Sigmoid colon (tissue), 7 donors: Measurements from ENCODE around the gene GLS. TPM values are rescaled to one million over a fixed set of nuclear protein-coding genes. Genes with fewer than 3 reads are reported as not detected.

Source experiments
- DNase-seq: peaks from one replicate; pipeline ENCODE4 v3.0.0-alpha.2; 2019
- H3K27ac ChIP-seq, 4 donors: fragments of 200-600 bp; sonication (generic); one replicate each; pipeline ENCODE4 v1.5.1; 2016 to 2019; ENCODE audit warnings: mild to moderate bottlenecking in 1 of 4
- H3K27me3 ChIP-seq, 3 donors: fragments of 200-600 bp; sonication (generic); one replicate each; pipeline ENCODE4 v1.5.1; 2019; ENCODE audit warnings: mild to moderate bottlenecking in 1 of 3
- H3K36me3 ChIP-seq, 4 donors: fragments of 200-600 bp; sonication (generic); one replicate each; pipeline ENCODE4 v1.5.1; 2016 to 2019
- H3K4me1 ChIP-seq, 4 donors: fragments of 200-600 bp; sonication (generic); one replicate each; pipeline ENCODE4 v1.5.1; 2017 to 2019
- H3K4me3 ChIP-seq, 4 donors: fragments of 200-600 bp; sonication (generic); one replicate each; pipeline ENCODE4 v1.5.1; 2017 to 2019; ENCODE audit warnings: mild to moderate bottlenecking in 2 of 4, moderate library complexity in 1 of 4
- H3K9me3 ChIP-seq, 4 donors: fragments of 200-600 bp in 3 of 4; sonication (generic) in 3 of 4; one replicate each; pipeline versions ENCODE4 v1.5.1 to v1.6.1; 2013 to 2019
- CTCF ChIP-seq, 4 experiments: fragments of 450-650 bp in 3 of 4; fragments of 200-600 bp in 1 of 4; IDR thresholded peaks; one replicate each; pipeline ENCODE4 v1.5.1; 2016 to 2019; ENCODE audit warnings: antibody characterized with exemption in 4 of 4, mild to moderate bottlenecking in 3 of 4, moderate library complexity in 2 of 4
- EP300 ChIP-seq, 4 donors: sonication (generic); formaldehyde crosslinking; IDR thresholded peaks; one replicate each; pipeline ENCODE4 v1.6.1; 2017; ENCODE audit warnings: antibody characterized with exemption in 4 of 4
- POLR2A ChIP-seq, 2 donors: fragments of 450-650 bp; IDR thresholded peaks; one replicate each; pipeline ENCODE4 v1.6.1; 2016; ENCODE audit warnings: antibody characterized with exemption in 2 of 2, mild to moderate bottlenecking in 2 of 2, moderate library complexity in 2 of 2
- POLR2AphosphoS5 ChIP-seq, 4 donors: sonication (generic); formaldehyde crosslinking; IDR thresholded peaks; one replicate each; pipeline ENCODE4 v1.6.1; 2017; ENCODE audit warnings: antibody characterized with exemption in 4 of 4
- WGBS, 2 donors: extraction: QIAGEN DNeasy Blood & Tissue Kit; methylation state at CpG; one replicate each; pipeline ENCODE4 v1.1.7; 2013; 5-methylcytosine and 5-hydroxymethylcytosine counted together
- intact Hi-C: fragments of 100-400 bp; cut with DNase I; formaldehyde crosslinking; loops from one replicate; pipeline ENCODE4 v1.15.1; 2023
- polyA plus RNA-seq, 3 donors: library from polyadenylated mRNA; stranded (reverse); fragments of 200-250 nt; gene quantifications; one replicate each; pipeline ENCODE4 v1.2.3, GENCODE V29; 2013
- total RNA-seq, 4 donors: library from RNA; depleted of rRNA; stranded (reverse); fragments of >200 nt; gene quantifications; one replicate each; pipeline ENCODE4 v1.1.0, GENCODE V29; 2016
- donor health status: healthy with polysubstance abuse.
- donor health status: Bipolar disorder and iron deficiency.
- donor health status: healthy.

The GLS gene
- total and polyA plus RNA-seq, 7 donors = 15.0 to 139 (median 87.1) TPM

GRCh38 chr2:190927301-190927700 lies 46.7 kb downstream of the GLS start:
- H3K4me1 ChIP-seq = peaks cover 0 to 1% (median 0%) of the 10 kb centered on the region in 4 donors
- H3K27ac ChIP-seq = no peak overlapping the region
- no peaks in the 10 kb centered on the region for H3K9me3 ChIP-seq
- no peak for DNase-seq
- H3K4me3 ChIP-seq = no peak overlapping the region
- no peaks in the 10 kb centered on the region for H3K27me3 ChIP-seq
- intact Hi-C loops = no loop called here
- TF ChIP-seq POLR2A (IDR thresholded peaks at IDR 0.05) = no peak
- TF ChIP-seq CTCF (IDR thresholded peaks at IDR 0.05) = no peak
- TF ChIP-seq EP300 (IDR thresholded peaks at IDR 0.05) = no peak
- TF ChIP-seq POLR2AphosphoS5 (IDR thresholded peaks at IDR 0.05) = no peak
- 28 to 82% methylated on average over 2 of the region's 2 CpGs for WGBS, 2 donors
- H3K36me3 ChIP-seq = peaks cover 0 to 88% (median 0%) of the 10 kb centered on the region in 4 donors

- H3K4me3 ChIP-seq = no peak overlapping the region
- TF ChIP-seq POLR2A (IDR thresholded peaks at IDR 0.05) (no peak), CTCF (IDR thresholded peaks at IDR 0.05) (no peak)
- H3K27ac ChIP-seq = no peak overlapping the region
- H3K27me3 ChIP-seq = no peaks in the 10 kb centered on the region
- no peaks in the 10 kb centered on the region for H3K9me3 ChIP-seq
- DNase-seq = no peak
- 95 to 98% methylated on average over 7 of the region's 7 CpGs for WGBS, 2 donors
- intact Hi-C loops = no loop called here
- peaks cover 0 to 7% (median 0%) of the 10 kb centered on the region in 4 donors for H3K4me1 ChIP-seq
- peaks cover 0 to 79% (median 0%) of the 10 kb centered on the region in 4 donors for H3K36me3 ChIP-seq
Measured at GRCh38 chr2:190929919-190930318, 49.3 kb downstream of the GLS start.

- no peak overlapping the region for H3K27ac ChIP-seq
- intact Hi-C loops = no loop called here
- 96% methylated on average over 3 of the region's 3 CpGs for whole genome bisulfite sequencing, 2 donors
Measured at GRCh38 chr2:190930411-190930810, 49.8 kb downstream of the GLS start.

GRCh38 chr2:190932514-190932913 lies 51.9 kb downstream of the GLS start:
- Histone ChIP-seq H3K36me3 (peaks cover 0 to 63% (median 0%) of the 10 kb centered on the region in 4 donors), H3K4me3 (no peak overlapping the region), H3K27ac (no peak overlapping the region), H3K4me1 (peaks cover 0 to 7% (median 0%) of the 10 kb centered on the region in 4 donors), H3K27me3 (no peaks in the 10 kb centered on the region), H3K9me3 (no peaks in the 10 kb centered on the region)
- TF ChIP-seq POLR2AphosphoS5 (IDR thresholded peaks at IDR 0.05) = no peak
- TF ChIP-seq EP300 (IDR thresholded peaks at IDR 0.05) = no peak
- TF ChIP-seq CTCF (IDR thresholded peaks at IDR 0.05) = no peak
- TF ChIP-seq POLR2A (IDR thresholded peaks at IDR 0.05) = no peak
- WGBS, 2 donors = 82 to 92% methylated on average over 1 of the region's 1 CpG
- intact Hi-C loops = no loop called here
- no peak for DNase-seq

More at GRCh38 chr2:190930411-190930810, 49.8 kb downstream of the GLS start:
- TF ChIP-seq CTCF (IDR thresholded peaks at IDR 0.05) = no peak
- no peak for TF ChIP-seq EP300 (IDR thresholded peaks at IDR 0.05)
- no peak for TF ChIP-seq POLR2AphosphoS5 (IDR thresholded peaks at IDR 0.05)
- TF ChIP-seq POLR2A (IDR thresholded peaks at IDR 0.05) = no peak
- H3K4me1 ChIP-seq = peaks cover 0 to 7% (median 0%) of the 10 kb centered on the region in 4 donors
- no peaks in the 10 kb centered on the region for H3K27me3 ChIP-seq
- no peak overlapping the region for H3K4me3 ChIP-seq
- peaks cover 0 to 77% (median 0%) of the 10 kb centered on the region in 4 donors for H3K36me3 ChIP-seq
- DNase-seq = no peak
- H3K9me3 ChIP-seq = no peaks in the 10 kb centered on the region

GRCh38 chr2:190933361-190933760 lies 52.7 kb downstream of the GLS start:
- DNase-seq = no peak
- Histone ChIP-seq H3K4me3 (no peak overlapping the region), H3K27me3 (no peaks in the 10 kb centered on the region), H3K4me1 (peaks cover 0 to 12% (median 3%) of the 10 kb centered on the region in 4 donors), H3K27ac (no peak overlapping the region), H3K9me3 (no peaks in the 10 kb centered on the region), H3K36me3 (peaks cover 0 to 55% (median 0%) of the 10 kb centered on the region in 4 donors)
- TF ChIP-seq CTCF (IDR thresholded peaks at IDR 0.05) (no peak), POLR2A (IDR thresholded peaks at IDR 0.05) (no peak), EP300 (IDR thresholded peaks at IDR 0.05) (no peak), POLR2AphosphoS5 (IDR thresholded peaks at IDR 0.05) (no peak)
- intact Hi-C loops = no loop called here
